ENCODE data around the gene CD1C. TPM values are rescaled to one million over a fixed set of nuclear protein-coding genes. Genes with fewer than 3 reads are reported as not detected.
A peak's percentile ranks its signal among the peaks of the same experiment; 100 is the strongest.
"Not testable (repeated sequence)": the region's sequence is repeated elsewhere in the genome, so short reads cannot be mapped to it uniquely, and the experiment has no call there.

Gene CD1C
- total RNA-seq, 6 donors from 2014 or later: 0.46 to 6.8 (median 3.3) TPM; not detected in 3

GRCh38 chr1:158334526-158335212 lies 44.9 kb downstream of the CD1C start:
- Histone ChIP-seq H3K9me3 (no peaks in the 10 kb centered on the region), H3K36me3 (no peaks in the 10 kb centered on the region), H3K4me3 (no peak overlapping the region), H3K27ac (no peak overlapping the region), H3K4me1 (no peaks in the 10 kb centered on the region), H3K27me3 (no peaks in the 10 kb centered on the region)
- WGBS, 2 donors: 43 to 62% methylated on average over 2 of the region's 2 CpGs
- ATAC-seq (ENCODE audit: low FRiP score in 2 of 2) (no peak), DNase-seq (no peak)
- TF ChIP-seq EP300 (IDR thresholded peaks at IDR 0.05): no peak
- TF ChIP-seq, protein P1, sequence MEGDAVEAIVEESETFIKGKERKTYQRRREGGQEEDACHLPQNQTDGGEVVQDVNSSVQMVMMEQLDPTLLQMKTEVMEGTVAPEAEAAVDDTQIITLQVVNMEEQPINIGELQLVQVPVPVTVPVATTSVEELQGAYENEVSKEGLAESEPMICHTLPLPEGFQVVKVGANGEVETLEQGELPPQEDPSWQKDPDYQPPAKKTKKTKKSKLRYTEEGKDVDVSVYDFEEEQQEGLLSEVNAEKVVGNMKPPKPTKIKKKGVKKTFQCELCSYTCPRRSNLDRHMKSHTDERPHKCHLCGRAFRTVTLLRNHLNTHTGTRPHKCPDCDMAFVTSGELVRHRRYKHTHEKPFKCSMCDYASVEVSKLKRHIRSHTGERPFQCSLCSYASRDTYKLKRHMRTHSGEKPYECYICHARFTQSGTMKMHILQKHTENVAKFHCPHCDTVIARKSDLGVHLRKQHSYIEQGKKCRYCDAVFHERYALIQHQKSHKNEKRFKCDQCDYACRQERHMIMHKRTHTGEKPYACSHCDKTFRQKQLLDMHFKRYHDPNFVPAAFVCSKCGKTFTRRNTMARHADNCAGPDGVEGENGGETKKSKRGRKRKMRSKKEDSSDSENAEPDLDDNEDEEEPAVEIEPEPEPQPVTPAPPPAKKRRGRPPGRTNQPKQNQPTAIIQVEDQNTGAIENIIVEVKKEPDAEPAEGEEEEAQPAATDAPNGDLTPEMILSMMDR (IDR thresholded peaks at IDR 0.05): no peak
- TF ChIP-seq POLR2AphosphoS5 (IDR thresholded peaks at IDR 0.05): no peak
- no peak for TF ChIP-seq POLR2A (IDR thresholded peaks at IDR 0.05)

DNA sequence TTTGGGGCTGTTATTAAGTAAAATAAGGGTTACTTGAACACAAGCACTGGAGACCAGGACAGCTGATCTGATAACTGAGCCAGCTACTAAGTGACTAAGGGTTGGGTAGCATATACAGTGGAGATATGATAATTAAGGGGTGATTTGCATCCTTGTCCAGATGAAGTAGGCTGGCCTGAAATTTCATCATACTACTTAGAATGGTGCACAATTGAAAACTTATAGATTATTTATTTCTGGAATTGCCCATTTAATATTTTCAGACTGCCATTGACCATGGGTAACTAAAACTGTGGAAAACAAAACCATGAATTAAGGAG lies 45.5 kb downstream of the CD1C start:
- TF ChIP-seq EP300 (IDR thresholded peaks at IDR 0.05): no peak
- TF ChIP-seq POLR2A (IDR thresholded peaks at IDR 0.05): no peak
- no peak for TF ChIP-seq POLR2AphosphoS5 (IDR thresholded peaks at IDR 0.05)
- TF ChIP-seq, protein P1 (IDR thresholded peaks at IDR 0.05): no peak
- no peak overlapping the region for H3K4me3 ChIP-seq
- DNase-seq: no peak
- no peak for ATAC-seq (ENCODE audit: low FRiP score in 2 of 2)
- no peaks in the 10 kb centered on the region for H3K9me3 ChIP-seq
- no peaks in the 10 kb centered on the region for H3K36me3 ChIP-seq
- H3K4me1 ChIP-seq: no peaks in the 10 kb centered on the region
- H3K27ac ChIP-seq: no peak overlapping the region
- H3K27me3 ChIP-seq: no peaks in the 10 kb centered on the region

- 65 to 70% methylated on average over 7 of the region's 7 CpGs for WGBS, 2 donors
- H3K27ac ChIP-seq; H3K27me3 ChIP-seq; H3K4me3 ChIP-seq; H3K4me1 ChIP-seq; ATAC-seq (ENCODE audit: low FRiP score in 2 of 2); H3K36me3 ChIP-seq; H3K9me3 ChIP-seq: not testable (repeated sequence)
- peak in 1 of 2 donors; percentile 15 for DNase-seq
Observed at GRCh38 chr1:158336413-158336812, 46.7 kb downstream of the CD1C start.

Other genes with a start within 250 kb of the CD1C start
- gene CD1D, start 109.0 kb upstream of the CD1C start, total RNA-seq: 1 to 10 TPM; 1.0 to 5.2 (median 4.0) TPM
- under 1 TPM in 2 of 6 donors, not detected in 4; 0.51 to 0.72 TPM for gene CD1A, start 35.5 kb upstream of the CD1C start, total RNA-seq
- gene CD1B, start 41.6 kb downstream of the CD1C start, total RNA-seq: under 1 TPM in 2 of 6 donors, not detected in 4; 0.17 to 0.26 TPM
- 1 to 10 TPM in 2 of 6 donors, not detected in 4; 2.1 to 4.0 TPM for gene CD1E, start 64.0 kb downstream of the CD1C start, total RNA-seq
- not detected for gene OR10T2, start 109.5 kb downstream of the CD1C start, total RNA-seq
- not detected for gene OR10K2, start 136.3 kb downstream of the CD1C start, total RNA-seq
- gene OR10K1, start 171.9 kb downstream of the CD1C start, total RNA-seq: not detected
- gene OR10R2, start 182.3 kb downstream of the CD1C start, total RNA-seq: not detected